ENCODE results near the gene HSPA1A. TPM values are rescaled to one million over a fixed set of nuclear protein-coding genes. Genes with fewer than 3 reads are reported as not detected.
"Not testable (repeated sequence)": the region's sequence is repeated elsewhere in the genome, so short reads cannot be mapped to it uniquely, and the experiment has no call there.

Gene HSPA1A
- total RNA-seq, 2 experiments from 2014 or later: 0.22 to 2.2 TPM

- CTCF ChIA-PET (ENCODE audit: unreplicated experiment); BruUV-seq (replicated peaks); H3K79me2 ChIP-seq (ENCODE audit: insufficient read depth, low read depth, low read length); DNase-seq (ENCODE audit: low spot score); H3K9me3 ChIP-seq (ENCODE audit: low read length); H4K20me1 ChIP-seq (ENCODE audit: insufficient read depth, low read length); H3K27ac ChIP-seq (ENCODE audit: low read depth, low read length, poor library complexity, severe bottlenecking); H3K36me3 ChIP-seq (ENCODE audit: insufficient read depth, low read length); POLR2A ChIA-PET; H3K9me2 ChIP-seq (ENCODE audit: insufficient read depth, low read length): not testable (repeated sequence)
- Histone ChIP-seq H3K4me3 (ENCODE audit: low read depth, low read length, poor library complexity, severe bottlenecking) (peak overlapping the region; percentile 60), H3K4me2 (ENCODE audit: low read length) (peak overlapping the region; percentile 38; the same call in 1 of the 2 replicates), H2AFZ (ENCODE audit: low read length) (peak overlapping the region; percentile 53; the same call in 1 of the 2 replicates), H3K4me1 (ENCODE audit: insufficient read depth, low read length, poor library complexity, severe bottlenecking) (peaks cover 26% of the 10 kb centered on the region)
- intact Hi-C loops (cut with micrococcal nuclease; ENCODE audit: unreplicated experiment): loop anchor here (10.0 kb wide), 1 partner anchor 1577 kb away; the partner anchor contains the start of gene KIFC1
- TF ChIP-seq CTCF (conservative IDR thresholded peaks at IDR 0.05; ENCODE audit: low read length): peak; percentile 62
These were observed 2.0 kb downstream of the HSPA1A start for GRCh38 chr6:31817133-31817928.

GRCh38 chr6:31817929-31818511 is 2.7 kb downstream of the HSPA1A start:
- H3K79me2 ChIP-seq (ENCODE audit: insufficient read depth, low read depth, low read length); H3K9me2 ChIP-seq (ENCODE audit: insufficient read depth, low read length); BruUV-seq (replicated peaks); H3K36me3 ChIP-seq (ENCODE audit: insufficient read depth, low read length); DNase-seq (ENCODE audit: low spot score); H3K9me3 ChIP-seq (ENCODE audit: low read length); H3K27ac ChIP-seq (ENCODE audit: low read depth, low read length, poor library complexity, severe bottlenecking); H3K4me3 ChIP-seq (ENCODE audit: low read depth, low read length, poor library complexity, severe bottlenecking); POLR2A ChIA-PET; H4K20me1 ChIP-seq (ENCODE audit: insufficient read depth, low read length); CTCF ChIA-PET (ENCODE audit: unreplicated experiment): not testable (repeated sequence)
- Histone ChIP-seq H3K4me1 (ENCODE audit: insufficient read depth, low read length, poor library complexity, severe bottlenecking) (peaks cover 32% of the 10 kb centered on the region), H2AFZ (ENCODE audit: low read length) (peak overlapping the region; percentile 53; the same call in 1 of the 2 replicates), H3K4me2 (ENCODE audit: low read length) (peak overlapping the region; percentile 38; the same call in 1 of the 2 replicates)
- intact Hi-C loops (cut with micrococcal nuclease; ENCODE audit: unreplicated experiment): loop anchor here (10.0 kb wide), 1 partner anchor 1577 kb away; the partner anchor contains the start of gene KIFC1
- 0 out of 2 replicates have a peak, but pooled peaks have one; percentile 9 for TF ChIP-seq CTCF (conservative IDR thresholded peaks at IDR 0.05; ENCODE audit: low read length)

GRCh38 chr6:31819871-31820299 is 4.5 kb downstream of the HSPA1A start:
- no peaks in the 10 kb centered on the region for H3K9me3 ChIP-seq (ENCODE audit: low read length)
- BruUV-seq (replicated peaks): no TSS peak
- DNase-seq (ENCODE audit: low spot score): no peak
- no peak for TF ChIP-seq EZH2phosphoT487 (IDR thresholded peaks at IDR 0.05; ENCODE audit: borderline replicate concordance, low read depth, low read length)
- no peak for TF ChIP-seq CTCF (conservative IDR thresholded peaks at IDR 0.05; ENCODE audit: low read length)
- POLR2A ChIA-PET: interaction anchor here (0.8 to 1.2 kb wide), 2 partner anchors 10 to 13 kb away, joined by 3 to 5 read pairs; partner anchors contain the start of gene LSM2
- no peak overlapping the region for H2AFZ ChIP-seq (ENCODE audit: low read length)
- no peaks in the 10 kb centered on the region for H3K9me2 ChIP-seq (ENCODE audit: insufficient read depth, low read length)
- no peak overlapping the region for H3K4me3 ChIP-seq (ENCODE audit: low read depth, low read length, poor library complexity, severe bottlenecking)
- H3K27ac ChIP-seq (ENCODE audit: low read depth, low read length, poor library complexity, severe bottlenecking): no peak overlapping the region
- no peak overlapping the region for H3K4me2 ChIP-seq (ENCODE audit: low read length)
- no peaks in the 10 kb centered on the region for H3K36me3 ChIP-seq (ENCODE audit: insufficient read depth, low read length)
- CTCF ChIA-PET (ENCODE audit: unreplicated experiment): no interaction called here
- peaks cover 43% of the 10 kb centered on the region for H3K4me1 ChIP-seq (ENCODE audit: insufficient read depth, low read length, poor library complexity, severe bottlenecking)
- H4K20me1 ChIP-seq (ENCODE audit: insufficient read depth, low read length): no peaks in the 10 kb centered on the region
- H3K79me2 ChIP-seq (ENCODE audit: insufficient read depth, low read depth, low read length): no peaks in the 10 kb centered on the region
- intact Hi-C loops (cut with micrococcal nuclease; ENCODE audit: unreplicated experiment): loop anchor here (10.0 kb wide), 1 partner anchor 1575 kb away; the partner anchor contains the start of gene KIFC1

- H2AFZ ChIP-seq (ENCODE audit: low read length); H3K9me2 ChIP-seq (ENCODE audit: insufficient read depth, low read length); intact Hi-C loops (cut with micrococcal nuclease; ENCODE audit: unreplicated experiment); H4K20me1 ChIP-seq (ENCODE audit: insufficient read depth, low read length); H3K79me2 ChIP-seq (ENCODE audit: insufficient read depth, low read depth, low read length); BruUV-seq (replicated peaks); H3K36me3 ChIP-seq (ENCODE audit: insufficient read depth, low read length); H3K4me3 ChIP-seq (ENCODE audit: low read depth, low read length, poor library complexity, severe bottlenecking); CTCF ChIA-PET (ENCODE audit: unreplicated experiment); H3K27ac ChIP-seq (ENCODE audit: low read depth, low read length, poor library complexity, severe bottlenecking); H3K4me2 ChIP-seq (ENCODE audit: low read length); DNase-seq (ENCODE audit: low spot score); H3K9me3 ChIP-seq (ENCODE audit: low read length): not testable (repeated sequence)
- POLR2A ChIA-PET: interaction anchor here (1.2 kb wide), 1 partner anchor 13 kb away, joined by 5 read pairs; the partner anchor contains the start of gene LSM2
- peaks cover 46% of the 10 kb centered on the region for H3K4me1 ChIP-seq (ENCODE audit: insufficient read depth, low read length, poor library complexity, severe bottlenecking)
These were observed 5.1 kb downstream of the HSPA1A start for GRCh38 chr6:31820399-31820798.

Data from OCI-LY7 (cell line).